ENCODE data around the gene YPEL3. TPM values are rescaled to one million over a fixed set of nuclear protein-coding genes. Genes with fewer than 3 reads are reported as not detected.

Gene YPEL3, protein sequence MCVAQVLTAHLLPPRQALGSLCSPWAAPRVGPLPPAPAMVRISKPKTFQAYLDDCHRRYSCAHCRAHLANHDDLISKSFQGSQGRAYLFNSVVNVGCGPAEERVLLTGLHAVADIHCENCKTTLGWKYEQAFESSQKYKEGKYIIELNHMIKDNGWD
- total RNA-seq (2022; extraction: Qiagen RNA extraction; ENCODE audit: low read depth), result 5.5 to 8.8 TPM (median 8.1 TPM) in 5 replicates

DNA sequence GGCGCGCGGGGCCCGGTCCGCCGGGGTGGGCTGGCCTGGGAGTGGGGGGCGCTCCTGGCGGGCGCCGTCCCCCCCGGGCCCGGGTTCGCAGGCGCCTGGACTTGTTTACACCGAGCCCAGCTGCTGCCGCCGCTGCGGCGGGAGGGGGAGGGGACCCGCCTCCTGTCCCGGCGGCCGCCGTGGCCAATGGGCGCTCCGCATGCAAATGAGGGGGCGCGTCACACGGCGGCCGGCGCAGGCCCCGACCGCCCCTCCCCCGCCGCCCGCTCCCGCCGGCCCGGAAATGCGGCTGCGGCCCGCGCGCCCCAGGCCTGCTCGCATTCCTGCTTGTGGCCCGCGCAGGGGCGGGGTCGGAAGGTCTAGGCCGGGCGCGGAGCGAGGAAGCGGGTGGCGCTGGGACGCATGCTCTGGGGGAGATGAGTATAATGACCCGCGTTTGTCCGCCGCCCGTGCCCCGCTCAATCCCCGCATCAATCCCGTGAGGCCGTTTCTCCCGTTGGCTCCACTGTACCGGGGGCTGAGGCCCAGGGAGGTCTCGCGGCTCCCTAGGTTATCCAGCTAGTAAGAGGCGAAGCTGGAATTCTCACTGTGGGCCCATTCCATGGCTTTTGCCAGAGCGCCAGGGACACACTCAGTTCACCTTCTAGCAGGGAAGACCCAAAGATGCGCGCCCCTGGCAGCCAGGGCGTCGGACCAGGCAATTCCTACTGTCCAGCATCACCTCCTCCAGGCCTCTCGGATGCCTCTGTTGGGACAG is at the start of gene YPEL3:
TSS of gene YPEL3 (minus strand) at position 109 of the 757 bp plus-strand sequence. CDS start 731 bp downstream, outside the sequence.

DNA sequence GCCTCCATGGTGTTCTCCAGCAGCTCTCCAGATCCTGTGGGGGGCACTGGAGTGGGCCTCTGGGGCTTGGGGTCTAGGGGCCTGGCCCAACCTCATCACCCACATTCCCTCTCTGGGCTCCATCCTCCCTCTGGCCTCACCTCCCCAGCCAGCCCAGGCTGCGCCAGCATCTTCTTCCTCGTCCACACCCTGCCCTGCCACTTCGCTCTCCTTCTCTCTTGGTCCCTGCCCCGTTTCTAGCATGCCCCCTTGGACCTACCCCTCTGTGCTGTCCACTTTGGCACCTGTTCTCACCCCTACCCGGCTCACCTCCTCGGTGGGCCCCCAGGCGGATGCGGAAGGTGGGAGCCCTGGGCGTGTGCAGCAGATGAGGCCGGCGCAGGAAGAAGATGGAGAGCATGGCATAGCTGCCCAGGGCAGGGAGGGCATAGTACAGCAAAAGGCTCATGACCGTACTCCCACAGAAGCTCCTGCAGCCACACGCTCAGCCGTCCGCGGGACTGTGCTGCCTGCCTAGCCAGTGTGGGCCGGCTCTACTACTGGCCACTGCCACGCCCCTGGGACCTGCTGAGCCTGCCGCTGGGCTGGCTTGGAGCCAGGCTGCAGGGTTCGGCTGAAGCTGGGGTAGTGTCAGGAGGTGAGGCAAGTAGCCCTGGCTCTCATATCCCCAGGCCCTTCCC is 17.2 kb upstream of the YPEL3 start, which contains the start of gene GDPD3:
TSS of gene GDPD3 (minus strand) at position 507 of the 680 bp plus-strand sequence. CDS start at position 448, 59 bp downstream.

DNA sequence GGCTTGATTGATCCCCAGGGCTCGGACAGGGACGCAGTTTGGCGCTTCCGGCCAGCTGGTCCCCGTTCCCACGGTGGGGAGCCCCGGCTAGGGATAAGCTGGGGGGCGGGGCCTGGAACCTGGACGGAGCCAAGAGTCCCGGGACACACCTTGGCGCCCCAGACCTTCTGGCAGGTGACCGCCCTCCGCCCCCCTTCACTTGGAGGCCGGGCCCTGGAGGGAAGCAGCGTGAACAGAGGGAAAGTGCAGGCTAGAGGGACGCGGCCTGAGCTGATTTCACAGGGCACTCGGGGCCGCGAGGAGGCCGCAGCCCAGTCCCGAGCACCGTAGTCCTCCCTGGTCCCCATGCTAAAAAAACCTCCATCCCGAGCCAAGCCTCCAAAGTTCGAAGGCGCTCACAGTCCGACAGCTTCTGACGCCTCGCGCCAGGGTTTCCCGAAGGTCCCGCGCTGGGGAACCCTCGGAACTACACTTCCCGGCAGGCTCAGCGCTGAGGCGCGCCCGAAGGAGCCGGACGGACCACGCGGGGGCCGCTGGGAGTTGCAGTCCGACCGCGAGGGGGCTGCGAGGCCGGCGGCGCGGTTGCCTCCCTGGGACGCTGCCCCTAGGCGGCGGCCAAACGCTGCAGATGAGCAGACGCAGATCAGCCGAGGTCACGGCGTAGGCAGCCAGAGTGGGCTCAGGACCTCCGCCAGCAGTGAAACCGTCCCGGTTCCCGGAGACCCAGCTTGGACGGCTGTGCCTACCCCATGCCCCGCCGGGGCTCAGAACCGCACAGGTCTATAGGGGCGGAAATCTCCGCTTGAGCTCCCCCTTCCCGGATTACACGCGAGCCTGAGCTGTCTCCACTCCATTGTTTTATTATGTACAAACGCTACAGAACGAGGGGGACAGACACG is 4.3 kb downstream of the YPEL3 start, which contains the start of gene TBX6:
TSS of gene TBX6 (minus strand) at position 451 of the 899 bp plus-strand sequence. CDS start 731 bp downstream, outside the sequence.

DNA sequence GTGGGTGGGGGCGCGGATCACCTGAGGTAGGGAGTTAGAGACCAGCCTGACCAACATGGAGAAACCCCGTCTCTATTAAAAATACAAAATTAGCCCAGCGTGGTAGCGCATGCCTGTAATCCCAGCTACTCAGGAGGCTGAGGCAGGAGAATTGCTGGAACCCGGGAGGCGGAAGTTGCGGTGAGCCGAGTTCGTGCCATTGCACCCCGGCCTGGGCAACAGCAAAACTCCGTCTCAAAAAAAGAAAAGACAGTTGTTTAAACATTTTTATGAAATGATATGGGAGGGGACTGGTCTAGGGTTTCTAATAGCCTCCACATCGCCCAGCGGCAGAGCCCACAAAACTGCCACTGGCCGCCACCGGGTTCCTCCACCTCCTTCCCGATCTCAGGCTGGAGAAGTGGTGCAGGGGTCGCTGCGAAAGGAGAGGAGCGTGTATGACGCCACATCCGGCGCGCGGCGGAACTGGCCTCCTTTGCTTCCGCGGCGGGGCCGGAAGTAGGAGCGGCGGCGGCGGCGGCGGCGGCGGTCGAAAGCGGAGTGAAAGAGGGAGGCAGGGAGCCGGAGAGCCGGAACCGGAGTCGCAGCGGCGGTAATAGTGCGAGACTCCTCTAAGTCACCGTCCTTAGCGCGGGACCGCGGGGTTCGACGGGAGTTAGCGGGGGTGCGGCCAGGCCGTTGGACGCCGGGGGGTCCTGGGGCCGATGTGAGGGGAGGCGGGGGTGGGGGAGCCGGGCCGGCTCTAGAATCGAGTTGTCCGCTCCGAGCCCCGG is 20.3 kb downstream of the YPEL3 start, which contains the start of gene PPP4C:
TSS of gene PPP4C (plus strand) at position 492 of the 773 bp plus-strand sequence. CDS start 384 bp downstream, outside the sequence.

DNA sequence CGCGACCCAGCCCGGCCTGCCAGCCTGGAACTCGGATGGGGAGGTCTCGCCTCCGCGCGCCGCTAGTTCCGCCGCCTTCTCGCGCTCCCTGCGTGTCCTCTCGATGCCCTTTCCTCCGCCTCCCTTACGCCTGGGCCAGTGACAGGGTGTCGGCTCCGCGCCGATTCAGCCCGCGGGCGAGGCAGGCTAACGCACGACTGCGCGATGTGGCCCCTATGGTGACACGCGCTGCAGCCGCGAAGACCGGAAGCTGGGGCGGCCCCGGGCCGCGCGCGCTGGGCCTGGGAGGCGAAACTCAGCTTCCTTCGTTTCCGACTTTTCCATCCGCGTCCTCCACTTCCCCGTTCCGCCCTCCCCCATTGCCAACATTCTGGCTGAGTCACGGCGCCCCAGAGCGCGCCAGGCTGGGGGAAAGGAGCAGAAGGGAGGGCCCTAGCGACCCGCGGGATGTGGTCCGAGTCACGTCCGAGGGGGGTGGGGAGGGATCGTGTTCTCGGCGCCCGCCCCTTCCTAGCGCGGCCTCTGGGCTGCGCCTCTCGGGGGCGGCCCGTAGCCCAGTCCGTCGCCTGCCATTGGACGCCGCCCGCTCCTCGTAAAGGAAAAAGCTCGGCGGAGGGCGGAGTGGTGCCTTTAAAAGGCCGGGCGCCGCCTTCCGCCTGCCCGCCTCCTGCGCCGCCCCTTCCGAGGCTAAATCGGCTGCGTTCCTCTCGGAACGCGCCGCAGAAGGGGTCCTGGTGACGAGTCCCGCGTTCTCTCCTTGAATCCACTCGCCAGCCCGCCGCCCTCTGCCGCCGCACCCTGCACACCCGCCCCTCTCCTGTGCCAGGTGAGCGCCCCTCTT is 30.7 kb downstream of the YPEL3 start, which contains the start of gene ALDOA:
TSS of gene ALDOA (plus strand) at position 659 of the 841 bp plus-strand sequence. CDS start 1,138 bp downstream, outside the sequence.

Other genes with a start within 250 kb of the YPEL3 start
- 63.2 to 92.0 TPM (median 89.5 TPM) in 5 replicates for gene CDIPT, start 233.0 kb downstream of the YPEL3 start, total RNA-seq (2022; extraction: Qiagen RNA extraction; ENCODE audit: low read depth)
- gene SEZ6L2, start 196.7 kb downstream of the YPEL3 start, total RNA-seq (2022; extraction: Qiagen RNA extraction; ENCODE audit: low read depth), result 17.0 to 21.8 TPM (median 20.7 TPM) in 5 replicates
- 15.9 to 27.5 TPM (median 23.8 TPM) in 5 replicates for gene ASPHD1, start 195.7 kb downstream of the YPEL3 start, total RNA-seq (2022; extraction: Qiagen RNA extraction; ENCODE audit: low read depth)
- 12.0 to 15.6 TPM (median 15.4 TPM) in 5 replicates for gene KCTD13, start 170.0 kb downstream of the YPEL3 start, total RNA-seq (2022; extraction: Qiagen RNA extraction; ENCODE audit: low read depth)
- gene TMEM219, start 134.1 kb downstream of the YPEL3 start, total RNA-seq (2022; extraction: Qiagen RNA extraction; ENCODE audit: low read depth), result 81.2 to 101 TPM (median 94.7 TPM) in 5 replicates
- gene TAOK2, start 122.3 kb downstream of the YPEL3 start, total RNA-seq (2022; extraction: Qiagen RNA extraction; ENCODE audit: low read depth), result 24.7 to 33.4 TPM (median 31.0 TPM) in 5 replicates
- gene HIRIP3, start 100.6 kb downstream of the YPEL3 start, total RNA-seq (2022; extraction: Qiagen RNA extraction; ENCODE audit: low read depth), result 13.9 to 14.9 TPM (median 14.3 TPM) in 5 replicates
- 95.8 to 108 TPM (median 104 TPM) in 5 replicates for gene INO80E, start 100.0 kb downstream of the YPEL3 start, total RNA-seq (2022; extraction: Qiagen RNA extraction; ENCODE audit: low read depth)
- gene DOC2A, start 85.2 kb downstream of the YPEL3 start, total RNA-seq (2022; extraction: Qiagen RNA extraction; ENCODE audit: low read depth), result 1.7 to 2.3 TPM (median 1.9 TPM) in 5 replicates
- not detected in 5 replicates for gene C16orf92, start 73.0 kb downstream of the YPEL3 start, total RNA-seq (2022; extraction: Qiagen RNA extraction; ENCODE audit: low read depth)
- 0.10 to 0.31 TPM (median 0.23 TPM) in 5 replicates for gene TLCD3B, start 64.9 kb downstream of the YPEL3 start, total RNA-seq (2022; extraction: Qiagen RNA extraction; ENCODE audit: low read depth)
- 1,570 to 1,920 TPM (median 1,807 TPM) in 5 replicates for gene ALDOA, start 30.5 kb downstream of the YPEL3 start, total RNA-seq (2022; extraction: Qiagen RNA extraction; ENCODE audit: low read depth)
- gene PPP4C, start 20.2 kb downstream of the YPEL3 start, total RNA-seq (2022; extraction: Qiagen RNA extraction; ENCODE audit: low read depth), result 125 to 145 TPM (median 144 TPM) in 5 replicates
- 0.13 to 0.25 TPM (median 0.18 TPM) in 5 replicates for gene TBX6, start 4.3 kb downstream of the YPEL3 start, total RNA-seq (2022; extraction: Qiagen RNA extraction; ENCODE audit: low read depth)
- gene GDPD3, start 17.3 kb upstream of the YPEL3 start, total RNA-seq (2022; extraction: Qiagen RNA extraction; ENCODE audit: low read depth), result 1.4 to 2.4 TPM (median 2.1 TPM) in 5 replicates
- gene MAPK3, start 27.0 kb upstream of the YPEL3 start, total RNA-seq (2022; extraction: Qiagen RNA extraction; ENCODE audit: low read depth), result 32.6 to 35.7 TPM (median 33.8 TPM) in 5 replicates
- gene CORO1A, start 87.4 kb upstream of the YPEL3 start, total RNA-seq (2022; extraction: Qiagen RNA extraction; ENCODE audit: low read depth), result 2.2 to 4.3 TPM (median 3.7 TPM) in 5 replicates
- gene BOLA2B, start 97.5 kb upstream of the YPEL3 start, total RNA-seq (2022; extraction: Qiagen RNA extraction; ENCODE audit: low read depth), result 156 to 240 TPM (median 209 TPM) in 5 replicates
- 7.0 to 14.1 TPM (median 8.1 TPM) in 5 replicates for gene SLX1A, start 97.7 kb upstream of the YPEL3 start, total RNA-seq (2022; extraction: Qiagen RNA extraction; ENCODE audit: low read depth)
- 5.6 to 8.7 TPM (median 7.3 TPM) in 5 replicates for gene SULT1A3, start 103.0 kb upstream of the YPEL3 start, total RNA-seq (2022; extraction: Qiagen RNA extraction; ENCODE audit: low read depth)
- gene NPIPB13, start 152.3 kb upstream of the YPEL3 start, total RNA-seq (2022; extraction: Qiagen RNA extraction; ENCODE audit: low read depth), result 0.86 to 3.0 TPM (median 2.1 TPM) in 5 replicates

Measured in A549 treated with GW870086 at 1 μM for 4 hours (cell line).